ENCODE results near the gene MCUB. TPM values are rescaled to one million over a fixed set of nuclear protein-coding genes. Genes with fewer than 3 reads are reported as not detected.

The MCUB gene
- total and polyA plus RNA-seq, 9 of the 15 experiments (the other 6 are each of a cell fraction or from before 2014, with no cell fraction given) = 1.4 to 21.5 (median 5.4) TPM

DNA sequence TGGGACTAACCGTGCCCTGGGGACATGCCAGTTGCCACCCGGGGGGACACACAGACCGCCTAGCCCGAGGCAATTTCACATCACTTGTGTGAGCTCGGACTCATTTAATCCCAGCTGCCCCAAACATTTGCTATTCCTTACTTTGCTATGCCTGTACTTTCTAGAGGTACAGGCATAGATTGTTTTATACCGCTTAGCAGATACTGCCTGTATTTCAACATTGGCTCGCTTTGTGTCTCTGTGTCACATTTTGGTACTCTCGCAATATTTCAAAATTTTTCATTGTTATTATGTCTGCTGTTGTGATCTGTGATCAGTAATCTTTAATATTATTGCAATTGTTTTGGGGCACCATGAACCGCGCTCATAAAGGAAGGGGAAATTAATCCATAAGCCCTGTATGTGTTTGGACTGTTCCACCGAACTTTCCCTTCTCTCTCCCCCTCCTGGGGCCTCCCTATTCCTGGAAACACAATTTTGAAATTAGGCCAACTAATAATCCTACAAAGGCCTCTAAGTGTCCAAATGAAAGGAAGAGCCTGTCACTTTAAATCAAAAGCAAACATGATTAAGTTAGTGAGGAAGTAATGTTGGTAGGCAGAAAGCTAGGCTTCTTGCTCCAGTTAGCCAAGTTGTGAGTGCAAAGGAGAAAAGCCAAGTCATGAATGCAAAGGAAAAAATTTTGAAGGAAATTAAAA lies 143.8 kb downstream of the MCUB start (continued):
- peak; percentile 29 for TF ChIP-seq MEIS2 (IDR thresholded peaks at IDR 0.05; ENCODE audit: partially characterized antibody)
- TF ChIP-seq THRAP3 (IDR thresholded peaks at IDR 0.05; ENCODE audit: borderline replicate concordance) = no peak
- TF ChIP-seq EZH2 (IDR thresholded peaks at IDR 0.05; ENCODE audit: borderline replicate concordance, low read depth, low read length) = no peak
- no peak for TF ChIP-seq RCOR1 (IDR thresholded peaks at IDR 0.05; ENCODE audit: borderline replicate concordance in 1 of 2, low read depth in 2 of 2, low read length in 2 of 2)
- TF ChIP-seq HDAC1 (IDR thresholded peaks at IDR 0.05) = no peak
- no peak for TF ChIP-seq BRD4 (IDR thresholded peaks at IDR 0.05)
- TF ChIP-seq, protein P1, sequence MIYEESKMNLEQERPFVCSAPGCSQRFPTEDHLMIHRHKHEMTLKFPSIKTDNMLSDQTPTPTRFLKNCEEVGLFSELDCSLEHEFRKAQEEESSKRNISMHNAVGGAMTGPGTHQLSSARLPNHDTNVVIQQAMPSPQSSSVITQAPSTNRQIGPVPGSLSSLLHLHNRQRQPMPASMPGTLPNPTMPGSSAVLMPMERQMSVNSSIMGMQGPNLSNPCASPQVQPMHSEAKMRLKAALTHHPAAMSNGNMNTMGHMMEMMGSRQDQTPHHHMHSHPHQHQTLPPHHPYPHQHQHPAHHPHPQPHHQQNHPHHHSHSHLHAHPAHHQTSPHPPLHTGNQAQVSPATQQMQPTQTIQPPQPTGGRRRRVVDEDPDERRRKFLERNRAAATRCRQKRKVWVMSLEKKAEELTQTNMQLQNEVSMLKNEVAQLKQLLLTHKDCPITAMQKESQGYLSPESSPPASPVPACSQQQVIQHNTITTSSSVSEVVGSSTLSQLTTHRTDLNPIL (CRISPR knock-in tag; IDR thresholded peaks at IDR 0.05) = peak; percentile 18; the same call in 1 of the 2 replicates
- TF ChIP-seq, protein P2, sequence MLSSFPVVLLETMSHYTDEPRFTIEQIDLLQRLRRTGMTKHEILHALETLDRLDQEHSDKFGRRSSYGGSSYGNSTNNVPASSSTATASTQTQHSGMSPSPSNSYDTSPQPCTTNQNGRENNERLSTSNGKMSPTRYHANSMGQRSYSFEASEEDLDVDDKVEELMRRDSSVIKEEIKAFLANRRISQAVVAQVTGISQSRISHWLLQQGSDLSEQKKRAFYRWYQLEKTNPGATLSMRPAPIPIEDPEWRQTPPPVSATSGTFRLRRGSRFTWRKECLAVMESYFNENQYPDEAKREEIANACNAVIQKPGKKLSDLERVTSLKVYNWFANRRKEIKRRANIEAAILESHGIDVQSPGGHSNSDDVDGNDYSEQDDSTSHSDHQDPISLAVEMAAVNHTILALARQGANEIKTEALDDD (IDR thresholded peaks at IDR 0.05) = 0 out of 2 replicates have a peak, but pooled peaks have one; percentile 44
- TF ChIP-seq CEBPG (CRISPR knock-in tag; IDR thresholded peaks at IDR 0.05) = no peak
- 0 out of 4 replicates have a peak, but pooled peaks of 1 of the 2 experiments have one; percentile 3 for TF ChIP-seq CEBPG (tag; conservative IDR thresholded peaks at IDR 0.05 in 1 of 2, IDR thresholded peaks at IDR 0.05 in 1 of 2)
- peak; percentile 48; the same call in 1 of the 2 replicates for TF ChIP-seq SPI1 (IDR thresholded peaks at IDR 0.05; ENCODE audit: borderline replicate concordance, low read depth, low read length)
- TF ChIP-seq GABPA (tag; conservative IDR thresholded peaks at IDR 0.05; ENCODE audit: low read depth) = peak; percentile 19; the same call in 1 of the 2 replicates
- TF ChIP-seq, protein P3, sequence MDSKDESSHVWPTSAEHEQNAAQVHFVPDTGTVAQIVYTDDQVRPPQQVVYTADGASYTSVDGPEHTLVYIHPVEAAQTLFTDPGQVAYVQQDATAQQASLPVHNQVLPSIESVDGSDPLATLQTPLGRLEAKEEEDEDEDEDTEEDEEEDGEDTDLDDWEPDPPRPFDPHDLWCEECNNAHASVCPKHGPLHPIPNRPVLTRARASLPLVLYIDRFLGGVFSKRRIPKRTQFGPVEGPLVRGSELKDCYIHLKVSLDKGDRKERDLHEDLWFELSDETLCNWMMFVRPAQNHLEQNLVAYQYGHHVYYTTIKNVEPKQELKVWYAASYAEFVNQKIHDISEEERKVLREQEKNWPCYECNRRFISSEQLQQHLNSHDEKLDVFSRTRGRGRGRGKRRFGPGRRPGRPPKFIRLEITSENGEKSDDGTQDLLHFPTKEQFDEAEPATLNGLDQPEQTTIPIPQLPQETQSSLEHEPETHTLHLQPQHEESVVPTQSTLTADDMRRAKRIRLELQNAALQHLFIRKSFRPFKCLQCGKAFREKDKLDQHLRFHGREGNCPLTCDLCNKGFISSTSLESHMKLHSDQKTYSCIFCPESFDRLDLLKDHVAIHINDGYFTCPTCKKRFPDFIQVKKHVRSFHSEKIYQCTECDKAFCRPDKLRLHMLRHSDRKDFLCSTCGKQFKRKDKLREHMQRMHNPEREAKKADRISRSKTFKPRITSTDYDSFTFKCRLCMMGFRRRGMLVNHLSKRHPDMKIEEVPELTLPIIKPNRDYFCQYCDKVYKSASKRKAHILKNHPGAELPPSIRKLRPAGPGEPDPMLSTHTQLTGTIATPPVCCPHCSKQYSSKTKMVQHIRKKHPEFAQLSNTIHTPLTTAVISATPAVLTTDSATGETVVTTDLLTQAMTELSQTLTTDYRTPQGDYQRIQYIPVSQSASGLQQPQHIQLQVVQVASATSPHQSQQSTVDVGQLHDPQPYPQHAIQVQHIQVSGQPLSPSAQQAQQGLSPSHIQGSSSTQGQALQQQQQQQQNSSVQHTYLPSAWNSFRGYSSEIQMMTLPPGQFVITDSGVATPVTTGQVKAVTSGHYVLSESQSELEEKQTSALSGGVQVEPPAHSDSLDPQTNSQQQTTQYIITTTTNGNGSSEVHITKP (IDR thresholded peaks at IDR 0.05; ENCODE audit: partially characterized antibody) = peak; percentile 59
- TF ChIP-seq ZZZ3 (IDR thresholded peaks at IDR 0.05) = no peak
